Parathyroid adenoma (tissue), 2 donors: ENCODE results near the gene MYOG.

ENCODE experiments used
- H2AFZ ChIP-seq: fragments of 300-600 bp; sonication (generic); one replicate; pipeline ENCODE4 v1.7.0; 2017; ENCODE audit warnings: antibody characterized with exemption, mild to moderate bottlenecking
- H3K27ac ChIP-seq: fragments of 300-600 bp; sonication (generic); one replicate; pipeline ENCODE4 v1.7.0; 2017
- H3K27me3 ChIP-seq: fragments of 300-600 bp; sonication (generic); one replicate; pipeline ENCODE4 v1.7.0; 2017; ENCODE audit warnings: low read length; ENCODE audit not compliant: control insufficient read depth, insufficient read depth
- H3K36me3 ChIP-seq: fragments of 300-600 bp; sonication (generic); one replicate; pipeline ENCODE4 v1.7.0; 2017; ENCODE audit warnings: low read length; ENCODE audit not compliant: control insufficient read depth, insufficient read depth
- H3K4me1 ChIP-seq: fragments of 300-600 bp; sonication (generic); one replicate; pipeline ENCODE4 v1.7.0; 2017; ENCODE audit warnings: control low read depth
- H3K4me2 ChIP-seq: fragments of 300-600 bp; sonication (generic); one replicate; pipeline ENCODE4 v1.7.0; 2017; ENCODE audit warnings: low read length
- H3K4me3 ChIP-seq: fragments of 300-600 bp; sonication (generic); one replicate; pipeline ENCODE4 v1.7.0; 2017; ENCODE audit warnings: low read depth, low read length
- H3K79me2 ChIP-seq: fragments of 300-600 bp; sonication (generic); one replicate; pipeline ENCODE4 v1.7.0; 2017; ENCODE audit warnings: control low read depth
- H3K9ac ChIP-seq: fragments of 300-600 bp; sonication (generic); one replicate; pipeline ENCODE4 v1.7.0; 2017; ENCODE audit warnings: mild to moderate bottlenecking
- H3K9me3 ChIP-seq: fragments of 300-600 bp; sonication (generic); one replicate; pipeline ENCODE4 v1.7.0; 2017; ENCODE audit warnings: low read length; ENCODE audit not compliant: control insufficient read depth
- TF ChIP-seq, protein P1 (sequence below): fragments of 300-600 bp; sonication (generic); IDR thresholded peaks from one replicate; pipeline ENCODE4 v1.7.0; 2017; ENCODE audit warnings: antibody characterized with exemption, mild to moderate bottlenecking
- donor health status: primary hyperparathyroidism.

MYOG gene

GRCh38 chr1:203054184-203054583, 31.6 kb downstream of the MYOG start:
- H3K27me3 ChIP-seq: no peaks in the 10 kb centered on the region
- H2AFZ ChIP-seq: no peak overlapping the region
- no peaks in the 10 kb centered on the region for H3K36me3 ChIP-seq

DNA sequence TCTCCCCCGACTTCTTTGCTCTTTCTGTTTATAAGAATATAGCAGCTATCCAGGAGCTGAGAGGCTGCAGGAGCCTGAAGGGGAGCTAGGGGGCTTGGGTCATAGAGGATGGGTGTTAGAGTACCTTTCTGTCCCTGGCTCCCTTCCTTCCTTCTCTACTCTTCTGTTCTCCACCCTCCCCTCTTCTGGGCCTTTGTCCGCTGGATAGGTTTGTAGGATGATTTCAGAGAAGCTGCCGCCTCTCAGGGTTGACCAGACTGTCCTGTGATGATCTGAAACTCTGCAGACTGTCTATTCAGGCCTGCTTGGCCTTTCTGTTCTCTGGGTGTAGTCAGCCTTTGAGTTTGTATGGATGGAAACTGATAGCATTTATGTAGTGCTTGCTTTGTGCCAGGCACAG, 33.2 kb downstream of the MYOG start:
- Histone ChIP-seq H3K9me3 (no peaks in the 10 kb centered on the region), H3K4me2 (no peak overlapping the region), H2AFZ (no peak overlapping the region), H3K9ac (no peak overlapping the region), H3K79me2 (no peaks in the 10 kb centered on the region), H3K4me1 (no peaks in the 10 kb centered on the region), H3K4me3 (no peak overlapping the region), H3K36me3 (no peaks in the 10 kb centered on the region), H3K27me3 (no peaks in the 10 kb centered on the region), H3K27ac (no peak overlapping the region)
- TF ChIP-seq, protein P1, sequence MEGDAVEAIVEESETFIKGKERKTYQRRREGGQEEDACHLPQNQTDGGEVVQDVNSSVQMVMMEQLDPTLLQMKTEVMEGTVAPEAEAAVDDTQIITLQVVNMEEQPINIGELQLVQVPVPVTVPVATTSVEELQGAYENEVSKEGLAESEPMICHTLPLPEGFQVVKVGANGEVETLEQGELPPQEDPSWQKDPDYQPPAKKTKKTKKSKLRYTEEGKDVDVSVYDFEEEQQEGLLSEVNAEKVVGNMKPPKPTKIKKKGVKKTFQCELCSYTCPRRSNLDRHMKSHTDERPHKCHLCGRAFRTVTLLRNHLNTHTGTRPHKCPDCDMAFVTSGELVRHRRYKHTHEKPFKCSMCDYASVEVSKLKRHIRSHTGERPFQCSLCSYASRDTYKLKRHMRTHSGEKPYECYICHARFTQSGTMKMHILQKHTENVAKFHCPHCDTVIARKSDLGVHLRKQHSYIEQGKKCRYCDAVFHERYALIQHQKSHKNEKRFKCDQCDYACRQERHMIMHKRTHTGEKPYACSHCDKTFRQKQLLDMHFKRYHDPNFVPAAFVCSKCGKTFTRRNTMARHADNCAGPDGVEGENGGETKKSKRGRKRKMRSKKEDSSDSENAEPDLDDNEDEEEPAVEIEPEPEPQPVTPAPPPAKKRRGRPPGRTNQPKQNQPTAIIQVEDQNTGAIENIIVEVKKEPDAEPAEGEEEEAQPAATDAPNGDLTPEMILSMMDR: no peak

More at GRCh38 chr1:203054184-203054583, 31.6 kb downstream of the MYOG start:
- Histone ChIP-seq H3K9ac (no peak overlapping the region), H3K27ac (no peak overlapping the region), H3K79me2 (no peaks in the 10 kb centered on the region), H3K4me2 (no peak overlapping the region), H3K4me1 (no peaks in the 10 kb centered on the region), H3K9me3 (no peaks in the 10 kb centered on the region), H3K4me3 (no peak overlapping the region)
- TF ChIP-seq, protein P1: no peak

DNA sequence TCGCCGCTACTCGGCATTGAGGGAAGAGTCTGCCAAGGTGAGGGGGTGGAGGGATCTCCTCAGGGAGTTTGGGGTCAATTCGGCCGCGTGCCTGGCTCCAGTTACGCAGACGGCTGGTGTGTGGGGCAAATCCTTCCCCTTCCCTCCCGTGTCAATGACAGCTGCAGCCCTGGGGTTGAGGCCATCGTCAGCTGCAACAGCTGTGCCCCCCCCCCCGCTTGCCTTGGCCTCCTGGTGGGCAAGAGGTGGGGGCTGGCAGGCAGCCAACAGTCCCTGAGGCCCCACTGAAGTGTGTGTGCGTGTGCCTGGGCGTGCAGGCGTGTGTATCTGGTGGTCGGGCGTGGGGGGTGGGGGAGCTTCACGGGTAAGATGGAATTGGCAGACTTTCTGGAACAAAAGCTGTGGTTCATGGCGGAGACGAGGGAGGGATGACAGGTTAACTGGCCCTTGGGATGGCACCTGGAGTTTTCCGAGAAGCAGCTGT, 33.9 kb downstream of the MYOG start:
- TF ChIP-seq, protein P1: no peak
- Histone ChIP-seq H3K27ac (no peak overlapping the region), H3K27me3 (no peaks in the 10 kb centered on the region), H3K4me1 (no peaks in the 10 kb centered on the region), H2AFZ (no peak overlapping the region), H3K9me3 (no peaks in the 10 kb centered on the region), H3K36me3 (no peaks in the 10 kb centered on the region), H3K9ac (no peak overlapping the region), H3K79me2 (no peaks in the 10 kb centered on the region), H3K4me3 (no peak overlapping the region), H3K4me2 (no peak overlapping the region)

GRCh38 chr1:203050826-203051225, 35.0 kb downstream of the MYOG start:
- H3K4me1 ChIP-seq: no peaks in the 10 kb centered on the region
- no peak overlapping the region for H3K9ac ChIP-seq
- no peaks in the 10 kb centered on the region for H3K27me3 ChIP-seq
- no peak overlapping the region for H2AFZ ChIP-seq
- TF ChIP-seq, protein P1: no peak
- no peaks in the 10 kb centered on the region for H3K36me3 ChIP-seq
- no peaks in the 10 kb centered on the region for H3K79me2 ChIP-seq
- no peak overlapping the region for H3K27ac ChIP-seq
- no peaks in the 10 kb centered on the region for H3K9me3 ChIP-seq
- no peak overlapping the region for H3K4me3 ChIP-seq
- H3K4me2 ChIP-seq: no peak overlapping the region

DNA sequence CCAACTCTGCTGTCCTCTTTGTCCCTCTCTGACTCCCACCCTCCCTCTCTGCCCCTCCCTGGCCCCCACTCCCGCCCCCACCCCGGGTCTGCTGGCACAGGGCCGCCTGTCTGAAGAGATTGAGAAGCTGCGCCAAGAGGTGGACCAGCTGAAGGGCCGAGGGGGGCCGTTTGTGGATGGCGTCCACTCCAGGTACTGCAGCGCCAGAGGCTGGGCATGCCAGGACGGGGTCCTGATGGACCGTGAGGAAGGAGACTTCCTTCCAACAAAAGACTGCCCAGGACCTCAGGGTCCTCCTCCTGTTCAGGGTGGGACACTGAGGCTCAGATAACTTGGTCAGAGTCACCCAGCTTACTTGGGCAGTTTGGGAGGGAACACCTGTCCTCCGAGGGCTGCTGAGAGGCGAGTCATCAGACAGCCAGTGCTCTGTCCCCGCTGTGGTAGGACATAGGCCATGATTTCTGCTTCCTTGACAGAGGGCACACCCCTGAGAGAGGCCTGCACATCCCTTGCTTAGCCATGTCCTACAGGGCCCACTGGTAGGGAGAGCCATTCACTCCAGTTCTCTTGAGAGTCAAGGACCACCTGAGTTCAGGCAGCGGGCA, 36.1 kb downstream of the MYOG start:
- Histone ChIP-seq H3K36me3 (no peaks in the 10 kb centered on the region), H2AFZ (no peak overlapping the region), H3K27ac (no peak overlapping the region), H3K4me2 (no peak overlapping the region), H3K79me2 (no peaks in the 10 kb centered on the region), H3K4me3 (no peak overlapping the region), H3K27me3 (no peaks in the 10 kb centered on the region), H3K4me1 (no peaks in the 10 kb centered on the region), H3K9me3 (no peaks in the 10 kb centered on the region), H3K9ac (no peak overlapping the region)
- TF ChIP-seq, protein P1: no peak
